H1 (cell line): ENCODE measurements around the gene SERGEF. TPM values are rescaled to one million over a fixed set of nuclear protein-coding genes. Genes with fewer than 3 reads are reported as not detected.

Experiments used
- CTCF ChIA-PET: fragments of 300-600 bp; sonication (Branson Sonifier 250); formaldehyde crosslinking; loops from one replicate; lab custom pipeline; 2021; ENCODE audit not compliant: partially characterized antibody; lab: Charles Lee
- POLR2A ChIA-PET: fragments of 300-600 bp; sonication (Branson Sonifier 250); formaldehyde crosslinking; loops from one replicate; lab custom pipeline; 2021; ENCODE audit warnings: inconsistent platforms; ENCODE audit not compliant: partially characterized antibody; lab: Charles Lee
- DNase-seq, 2 experiments: peaks; one replicate each; pipeline versions ENCODE4 v3.0.0 to v3.0.0-alpha.2; 2010 to 2022; ENCODE audit warnings: low spot score in 2 of 2, low read depth in 1 of 2, mixed read lengths in 1 of 2
- FAIRE-seq: peaks from 2 replicates; lab custom pipeline; 2011; peaks lifted over from hg19 to GRCh38; lab: Jason Lieb, UNC
- H2AFZ ChIP-seq: 2 replicates; pipeline ENCODE4 v1.8.1; 2012; ENCODE audit warnings: low read length, inconsistent platforms
- H2AK5ac ChIP-seq: 2 replicates; pipeline ENCODE4 v1.6.1; 2013; ENCODE audit warnings: low read depth, low read length
- H2BK120ac ChIP-seq: replicated peaks from 2 replicates; pipeline ENCODE3; 2013; ENCODE audit warnings: low read depth, low read length, inconsistent platforms
- H2BK12ac ChIP-seq: 2 replicates; pipeline ENCODE4 v1.6.1; 2013; ENCODE audit warnings: low read depth, low read length
- H2BK15ac ChIP-seq: 2 replicates; pipeline ENCODE4 v1.6.1; 2013; ENCODE audit warnings: low read length
- H2BK20ac ChIP-seq: 2 replicates; pipeline ENCODE4 v1.6.1; 2013; ENCODE audit warnings: low read length
- H2BK5ac ChIP-seq: 2 replicates; pipeline ENCODE4 v1.6.1; 2013; ENCODE audit warnings: low read depth, low read length
- H3K14ac ChIP-seq: 2 replicates; pipeline ENCODE4 v1.6.1; 2013; ENCODE audit warnings: inconsistent platforms; ENCODE audit not compliant: insufficient read length
- H3K18ac ChIP-seq: 2 replicates; pipeline ENCODE4 v1.6.1; 2013; ENCODE audit warnings: low read length; ENCODE audit errors: extremely low read depth
- H3K23ac ChIP-seq: 2 replicates; pipeline ENCODE4 v1.6.1; 2013; ENCODE audit warnings: inconsistent platforms; ENCODE audit not compliant: insufficient read length
- H3K23me2 ChIP-seq: 2 replicates; pipeline ENCODE4 v1.6.1; 2013; ENCODE audit warnings: low read depth, low read length
- H3K27ac ChIP-seq: 2 replicates; pipeline ENCODE4 v1.6.1; 2011; ENCODE audit warnings: low read depth, low read length, inconsistent platforms
- H3K27me3 ChIP-seq, 4 experiments: replicated peaks in 1 of 4; 1 replicate in 1 of 4; 2 replicates in 3 of 4; pipeline versions ENCODE4 v1.6.1 to v1.8.1; 2011 to 2013; ENCODE audit warnings: low read length in 3 of 4, mild to moderate bottlenecking in 3 of 4, inconsistent platforms in 2 of 4, mixed read lengths in 2 of 4, moderate library complexity in 1 of 4; ENCODE audit not compliant: control insufficient read depth in 3 of 4, insufficient read depth in 3 of 4; ENCODE audit errors: extremely low read depth in 1 of 4
- H3K36me3 ChIP-seq, 4 experiments: 2 replicates each; pipeline versions ENCODE4 v1.6.1 to v1.8.1; 2011 to 2013; ENCODE audit warnings: mild to moderate bottlenecking in 4 of 4, low read length in 3 of 4, moderate library complexity in 2 of 4, control low read depth in 1 of 4, inconsistent platforms in 1 of 4; ENCODE audit not compliant: insufficient read depth in 4 of 4, control insufficient read depth in 2 of 4
- H3K4ac ChIP-seq: replicated peaks from 2 replicates; pipeline ENCODE3; 2013; ENCODE audit warnings: low read length, low read depth, mixed read lengths, inconsistent platforms; ENCODE audit not compliant: insufficient read length
- H3K4me1 ChIP-seq, 4 experiments: replicated peaks in 1 of 4; 1 replicate in 1 of 4; 2 replicates in 3 of 4; pipeline versions ENCODE4 v1.6.1 to v1.8.1; 2011 to 2013; ENCODE audit warnings: low read length in 3 of 4, inconsistent platforms in 2 of 4, mixed read lengths in 1 of 4; ENCODE audit not compliant: insufficient read depth in 4 of 4, control insufficient read depth in 3 of 4
- H3K4me2 ChIP-seq, 2 experiments: 2 replicates each; pipeline versions ENCODE4 v1.6.1 to v1.8.1; 2011 to 2013; ENCODE audit warnings: low read depth in 2 of 2, low read length in 2 of 2, control low read depth in 1 of 2, inconsistent platforms in 1 of 2, mild to moderate bottlenecking in 1 of 2; ENCODE audit not compliant: insufficient read depth in 1 of 2
- H3K4me3 ChIP-seq, 4 experiments: fragments of 200-600, 300-600 bp in 1 of 4; sonication (generic), shearing (Covaris generic), sonication (Bioruptor Twin) in 1 of 4; 2 replicates each; pipeline versions ENCODE4 v1.5.1 to v1.8.1; 2011 to 2016; ENCODE audit warnings: low read length in 4 of 4, low read depth in 3 of 4, control low read depth in 2 of 4, inconsistent platforms in 2 of 4, mild to moderate bottlenecking in 2 of 4, mixed read lengths in 1 of 4, moderate library complexity in 1 of 4; ENCODE audit not compliant: insufficient read depth in 2 of 4; ENCODE audit errors: extremely low read depth in 1 of 4
- H3K56ac ChIP-seq: replicated peaks from 2 replicates; pipeline ENCODE3; 2013; ENCODE audit warnings: low read depth, mild to moderate bottlenecking, mixed read lengths, low read length, inconsistent platforms; ENCODE audit not compliant: insufficient read length
- H3K79me1 ChIP-seq: 2 replicates; pipeline ENCODE4 v1.6.1; 2013; ENCODE audit warnings: low read depth, low read length, control low read depth
- H3K79me2 ChIP-seq, 2 experiments: 2 replicates each; pipeline versions ENCODE4 v1.6.1 to v1.8.1; 2012 to 2013; ENCODE audit warnings: low read length in 2 of 2, mild to moderate bottlenecking in 2 of 2, inconsistent platforms in 1 of 2; ENCODE audit not compliant: insufficient read depth in 2 of 2, control insufficient read depth in 1 of 2
- H3K9ac ChIP-seq, 4 experiments: replicated peaks in 1 of 4; 1 replicate in 1 of 4; 2 replicates in 3 of 4; pipeline versions ENCODE4 v1.6.1 to v1.8.1; 2011 to 2013; ENCODE audit warnings: low read depth in 3 of 4, low read length in 3 of 4, control low read depth in 2 of 4, mild to moderate bottlenecking in 2 of 4, moderate library complexity in 2 of 4, inconsistent platforms in 1 of 4; ENCODE audit errors: extremely low read depth in 1 of 4
- H3K9me3 ChIP-seq, 2 experiments: 2 replicates each; pipeline versions ENCODE4 v1.6.1 to v1.8.1; 2012 to 2013; ENCODE audit warnings: mild to moderate bottlenecking in 2 of 2, moderate library complexity in 2 of 2, control low read depth in 1 of 2, inconsistent platforms in 1 of 2, low read depth in 1 of 2, low read length in 1 of 2, mixed read lengths in 1 of 2; ENCODE audit not compliant: insufficient read depth in 2 of 2
- H4K20me1 ChIP-seq, 2 experiments: replicated peaks in 1 of 2; 2 replicates each; pipeline versions ENCODE3 to v1.8.1; 2011 to 2013; ENCODE audit warnings: inconsistent platforms in 2 of 2, low read length in 2 of 2, mild to moderate bottlenecking in 1 of 2; ENCODE audit not compliant: insufficient read depth in 2 of 2, control insufficient read depth in 1 of 2
- H4K5ac ChIP-seq: 2 replicates; pipeline ENCODE4 v1.6.1; 2013; ENCODE audit warnings: low read length, low read depth, mixed read lengths, inconsistent platforms; ENCODE audit not compliant: insufficient read length
- H4K8ac ChIP-seq: 2 replicates; pipeline ENCODE4 v1.8.0; 2013; ENCODE audit warnings: mild to moderate bottlenecking, moderate library complexity, low read length, inconsistent platforms; ENCODE audit not compliant: insufficient read depth; ENCODE audit errors: extremely low read depth
- H4K91ac ChIP-seq: replicated peaks from 2 replicates; pipeline ENCODE3; 2013; ENCODE audit warnings: low read length, mixed read lengths, inconsistent platforms; ENCODE audit not compliant: insufficient read length
- ASH2L ChIP-seq: fragments of 200-600, 300-600 bp; sonication (generic); IDR thresholded peaks from one replicate; pipeline ENCODE4 v1.7.1; 2017; ENCODE audit warnings: low read length
- EGR1 ChIP-seq: IDR thresholded peaks from 2 replicates; pipeline ENCODE4 v1.6.1; 2011; ENCODE audit warnings: low read depth, low read length, borderline replicate concordance
- JUND ChIP-seq: IDR thresholded peaks from 2 replicates; pipeline ENCODE4 v1.6.1; 2011; ENCODE audit warnings: mild to moderate bottlenecking, improper control_type of control experiment, low read length
- POLR2A ChIP-seq, 2 experiments: IDR thresholded peaks; 1 replicate in 1 of 2; 2 replicates in 1 of 2; pipeline ENCODE4 v1.6.1; 2011; ENCODE audit warnings: low read depth in 2 of 2, low read length in 2 of 2, mild to moderate bottlenecking in 2 of 2; ENCODE audit errors: control extremely low read depth in 1 of 2
- SIRT6 ChIP-seq: IDR thresholded peaks from one replicate; pipeline ENCODE4 v1.7.1; 2012; ENCODE audit warnings: low read length, inconsistent platforms
- SP1 ChIP-seq: IDR thresholded peaks from 2 replicates; pipeline ENCODE4 v1.6.1; 2011; ENCODE audit warnings: low read depth, low read length
- ZNF274 ChIP-seq: IDR thresholded peaks from 2 replicates; pipeline ENCODE4 v1.7.0; 2012; ENCODE audit warnings: low read length, borderline replicate concordance; ENCODE audit errors: extremely low read depth
- WGBS, 2 experiments: shearing (Covaris generic) in 1 of 2; methylation state at CpG; one replicate each; pipeline versions ENCODE4 v1.1.6 to v1.1.7; 2013 to 2015; ENCODE audit warnings: low lambda C conversion rate in 2 of 2, mixed read lengths in 2 of 2, inconsistent platforms in 1 of 2, low coverage in 1 of 2, missing lambda C conversion rate in 1 of 2; ENCODE audit not compliant: insufficient replicate concordance in 2 of 2, insufficient coverage in 1 of 2, insufficient read length in 1 of 2; ENCODE audit errors: extremely low coverage in 1 of 2, missing lambda C conversion rate in 1 of 2; 5-methylcytosine and 5-hydroxymethylcytosine counted together
- polyA plus RNA-seq, 7 experiments: library from polyadenylated mRNA; depleted of rRNA in 3 of 7; stranded (reverse) in 5 of 7; unstranded in 2 of 7; fragments of >200 nt in 5 of 7; fragments of 200-250 nt in 2 of 7; gene quantifications; 1 replicate in 5 of 7; 2 replicates in 1 of 7; 4 replicates in 1 of 7; pipeline versions ENCODE4 v1.2.1 to v1.2.3, GENCODE V29; 2011 to 2013; ENCODE audit warnings: missing spikeins in 2 of 7, mixed read lengths in 2 of 7
- total RNA-seq: library from RNA; stranded (reverse); fragmentation: NEBNext Ultra II Directional; extraction: Animal tissue kit (Norgen Biotek cat#: 25700); gene quantifications from 2 replicates; pipeline ENCODE4 v1.2.1, GENCODE V29; 2021
- TF ChIP-seq, protein P1 (sequence below): IDR thresholded peaks from 2 replicates; pipeline ENCODE4 v1.6.1; 2011; ENCODE audit warnings: low read depth, mild to moderate bottlenecking, low read length; ENCODE audit not compliant: insufficient read depth

SERGEF gene
- total and polyA plus RNA-seq, 2 of the 8 experiments (the other 6 are each of a cell fraction or from before 2014, with no cell fraction given) = 16.6 to 28.8 TPM

- Histone ChIP-seq H3K4me3 (no peak overlapping the region), H3K18ac (no peak overlapping the region), H4K8ac (no peak overlapping the region), H2BK20ac (no peak overlapping the region), H3K4ac (no peak overlapping the region), H4K91ac (no peak overlapping the region), H3K4me1 (no peaks in the 10 kb centered on the region), H4K20me1 (peaks cover 2 to 3% of the 10 kb centered on the region in 2 experiments), H3K56ac (no peak overlapping the region), H2BK120ac (no peak overlapping the region), H3K4me2 (no peak overlapping the region), H3K79me1 (no peaks in the 10 kb centered on the region), H2BK12ac (no peak overlapping the region), H2AK5ac (no peak overlapping the region), H2BK15ac (no peak overlapping the region), H4K5ac (no peak overlapping the region), H3K36me3 (peaks cover 2 to 10% (median 3%) of the 10 kb centered on the region in 4 experiments), H3K9ac (no peak overlapping the region), H3K79me2 (no peaks in the 10 kb centered on the region), H3K23ac (no peak overlapping the region), H3K23me2 (no peaks in the 10 kb centered on the region), H2BK5ac (no peak overlapping the region), H3K9me3 (no peaks in the 10 kb centered on the region), H3K27me3 (no peaks in the 10 kb centered on the region), H3K14ac (no peak overlapping the region), H3K27ac (no peak overlapping the region), H2AFZ (no peak overlapping the region)
- TF ChIP-seq SP1 = no peak
- no peak for TF ChIP-seq SIRT6
- TF ChIP-seq ASH2L = no peak
- TF ChIP-seq POLR2A (IDR thresholded peaks at IDR 0.05; ENCODE audit: control extremely low read depth in 1 of 2, low read depth in 2 of 2, low read length in 2 of 2) = no peak
- no peak for TF ChIP-seq EGR1
- TF ChIP-seq JUND = no peak
- TF ChIP-seq ZNF274 = no peak
- TF ChIP-seq, protein P1, sequence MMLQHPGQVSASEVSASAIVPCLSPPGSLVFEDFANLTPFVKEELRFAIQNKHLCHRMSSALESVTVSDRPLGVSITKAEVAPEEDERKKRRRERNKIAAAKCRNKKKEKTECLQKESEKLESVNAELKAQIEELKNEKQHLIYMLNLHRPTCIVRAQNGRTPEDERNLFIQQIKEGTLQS = no peak
- ChIA-PET POLR2A (no interaction called here), CTCF (interaction anchor here (0.7 to 4.6 kb wide), 7 partner anchors 9 to 215 kb away, joined by 3 to 37 read pairs (median 3); no protein-coding TSS in a partner anchor)
- FAIRE-seq = no peak
- 87% methylated on average over 1 of the region's 1 CpG; no CpG with 5 or more reads in 1 of the 2 experiments for WGBS, 2 experiments
- no peak for DNase-seq
These were observed 23.5 kb downstream of the SERGEF start for GRCh38 chr11:17989306-17989705.
